GM12873 (cell line): ENCODE results near the gene AGGF1.

Source experiments
- CTCF ChIP-seq: IDR thresholded peaks from 2 replicates; pipeline ENCODE4 v1.5.1; 2012; ENCODE audit warnings: low read depth, mild to moderate bottlenecking, moderate library complexity, low read length, control low read depth; ENCODE audit not compliant: insufficient read depth; ENCODE audit errors: missing control alignments

The AGGF1 gene

DNA sequence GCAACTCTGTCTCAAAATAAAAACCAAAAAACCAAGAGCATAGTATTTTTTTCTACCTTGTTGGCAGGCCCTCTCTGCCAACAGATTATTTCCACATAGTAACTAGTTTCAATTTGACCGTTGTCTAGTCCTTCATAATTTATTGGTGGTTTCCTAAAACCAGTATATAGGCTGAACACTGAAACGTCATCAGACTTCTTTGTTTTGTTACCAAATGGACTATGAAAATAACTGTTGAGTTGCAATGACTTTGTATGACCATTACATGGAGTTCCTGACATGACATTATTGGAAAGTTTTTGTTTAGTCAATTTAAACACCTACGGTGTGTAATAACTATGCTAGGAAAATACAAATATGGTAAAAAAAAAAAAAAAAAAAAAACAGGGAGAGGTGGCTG, 1.7 kb downstream of the AGGF1 start:
- no peak for TF ChIP-seq CTCF

GRCh38 chr5:77032635-77033034, 2.4 kb downstream of the AGGF1 start:
- no peak for TF ChIP-seq CTCF

DNA sequence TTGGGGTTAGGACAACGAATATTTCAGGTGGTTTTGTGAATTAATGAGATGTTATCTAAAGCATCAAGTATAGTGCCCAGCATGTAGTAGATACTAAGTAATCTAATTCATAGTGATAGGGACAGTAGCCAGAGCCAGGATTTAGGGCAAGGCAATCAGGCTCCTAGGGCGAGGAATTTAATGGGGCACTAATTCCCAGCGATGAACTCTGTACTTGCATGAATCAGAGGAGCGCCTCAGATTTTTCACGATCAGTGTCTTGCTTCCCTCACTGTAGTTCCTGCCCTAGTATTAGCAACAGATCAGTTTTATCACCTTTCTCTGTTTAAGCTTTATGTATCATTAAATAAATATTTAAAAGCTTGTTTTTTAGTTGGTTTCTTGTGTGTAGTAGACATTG, 3.1 kb downstream of the AGGF1 start:
- TF ChIP-seq CTCF: no peak

DNA sequence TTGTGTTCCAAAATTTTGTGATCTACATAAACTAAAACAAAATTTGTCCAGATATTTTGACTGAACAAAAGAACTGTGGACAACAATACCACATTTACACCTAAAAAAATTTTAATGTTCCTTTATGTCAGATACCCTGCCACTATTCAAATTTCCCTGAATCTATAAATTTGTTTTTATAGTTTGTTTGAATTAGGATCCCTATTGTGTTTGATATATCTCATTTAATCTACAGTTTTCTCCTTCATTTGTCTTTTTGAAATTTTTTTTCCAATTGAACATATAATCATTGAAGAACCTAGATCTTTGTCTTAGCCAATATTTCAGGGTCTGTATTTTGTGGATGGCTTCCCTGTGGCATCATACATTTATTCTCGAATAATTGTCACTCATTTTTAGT, 5.7 kb downstream of the AGGF1 start:
- no peak for TF ChIP-seq CTCF

- TF ChIP-seq CTCF: no peak
These were observed 16.3 kb downstream of the AGGF1 start for GRCh38 chr5:77046416-77047073.

- TF ChIP-seq CTCF: no peak
These were observed 33.8 kb downstream of the AGGF1 start for GRCh38 chr5:77064040-77064439.

DNA sequence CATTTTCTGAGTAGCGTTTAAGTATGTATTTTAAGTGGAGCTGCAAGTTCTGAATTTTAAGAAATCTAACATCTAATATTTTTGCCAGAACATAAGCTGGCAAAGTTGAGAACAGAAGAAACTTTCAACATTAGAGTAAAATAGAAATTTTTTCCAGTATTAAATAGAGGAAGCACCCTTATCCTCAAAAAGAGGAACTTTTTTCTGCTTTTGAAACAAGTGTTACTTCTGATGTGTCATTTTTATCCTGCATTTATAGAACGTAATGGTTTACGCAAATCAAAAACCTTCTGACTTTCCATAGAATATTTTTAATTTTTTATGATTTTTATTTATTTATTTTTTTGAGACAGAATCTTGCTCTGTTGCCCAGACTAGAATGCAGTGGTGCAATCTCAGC, 35.1 kb downstream of the AGGF1 start:
- no peak for TF ChIP-seq CTCF

DNA sequence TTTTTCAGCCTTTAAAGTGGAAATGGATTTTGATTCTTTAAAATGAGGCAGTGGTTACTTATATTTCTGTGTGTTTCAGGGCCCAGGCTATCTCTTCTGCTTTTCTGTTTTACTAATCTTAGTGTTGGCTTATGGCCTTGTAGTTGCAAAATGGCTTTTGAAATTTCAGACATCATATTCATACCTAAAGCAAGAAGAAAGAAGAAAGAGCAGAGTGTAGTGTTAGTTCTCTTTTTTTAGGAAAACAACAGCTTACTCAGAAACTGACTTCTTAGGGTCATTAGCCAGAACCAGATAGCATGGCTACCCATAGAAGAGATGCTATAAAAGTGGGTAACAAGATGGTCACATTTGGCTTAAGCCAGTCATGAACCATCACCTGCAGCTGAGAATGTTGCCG, 36.0 kb downstream of the AGGF1 start:
- TF ChIP-seq CTCF: no peak
